Chondrocyte (in vitro differentiated cells): Measurements from ENCODE around the gene ZNF771. TPM values are rescaled to one million over a fixed set of nuclear protein-coding genes. Genes with fewer than 3 reads are reported as not detected.
A peak's percentile ranks its signal among the peaks of the same experiment; 100 is the strongest.

Experiments
- DNase-seq: peaks from one replicate; pipeline ENCODE4 v3.0.0; 2021; ENCODE audit warnings: mixed read lengths, low spot score
- H3K27ac Mint-ChIP-seq: one replicate; pipeline ENCODE4 v1.8.0; 2021; ENCODE audit warnings: mild to moderate bottlenecking, moderate library complexity, mixed read lengths; ENCODE audit not compliant: unreplicated experiment
- H3K27me3 Mint-ChIP-seq: 2 replicates; pipeline ENCODE4 v1.8.0; 2021; ENCODE audit warnings: low read depth, mixed read lengths
- H3K36me3 Mint-ChIP-seq: 2 replicates; pipeline ENCODE4 v1.8.0; 2021; ENCODE audit warnings: low read depth, mixed read lengths
- H3K4me1 Mint-ChIP-seq: 2 replicates; pipeline ENCODE4 v1.8.0; 2021; ENCODE audit warnings: low read depth, mild to moderate bottlenecking, mixed read lengths
- H3K4me3 Mint-ChIP-seq: one replicate; pipeline ENCODE4 v1.8.0; 2021; ENCODE audit warnings: mild to moderate bottlenecking, moderate library complexity, mixed read lengths; ENCODE audit not compliant: unreplicated experiment
- H3K9me3 Mint-ChIP-seq: 2 replicates; pipeline ENCODE4 v1.8.0; 2021; ENCODE audit warnings: low read depth, mixed read lengths
- CTCF ChIP-seq: fragments of 200-600 bp; sonication (generic); IDR thresholded peaks from 2 replicates; pipeline ENCODE4 v1.5.0; 2021; ENCODE audit warnings: antibody characterized with exemption, mild to moderate bottlenecking, moderate library complexity
- total RNA-seq: library from RNA; stranded (reverse); gene quantifications from 3 replicates; pipeline ENCODE4 v1.2.1, GENCODE V29; 2021

The ZNF771 gene
- total RNA-seq, 1 donor from 2014 or later = 10.2 TPM

GRCh38 chr16:30368122-30368791 is 39.1 kb upstream of the ZNF771 start:
- TF ChIP-seq CTCF = no peak
- no peak for DNase-seq
- Mint-ChIP-seq H3K36me3 (peaks cover 9% of the 10 kb centered on the region), H3K9me3 (no peaks in the 10 kb centered on the region), H3K27ac (peak overlapping the region; percentile 81), H3K4me1 (peaks cover 43% of the 10 kb centered on the region), H3K4me3 (peak overlapping the region; percentile 86), H3K27me3 (no peaks in the 10 kb centered on the region)

DNA sequence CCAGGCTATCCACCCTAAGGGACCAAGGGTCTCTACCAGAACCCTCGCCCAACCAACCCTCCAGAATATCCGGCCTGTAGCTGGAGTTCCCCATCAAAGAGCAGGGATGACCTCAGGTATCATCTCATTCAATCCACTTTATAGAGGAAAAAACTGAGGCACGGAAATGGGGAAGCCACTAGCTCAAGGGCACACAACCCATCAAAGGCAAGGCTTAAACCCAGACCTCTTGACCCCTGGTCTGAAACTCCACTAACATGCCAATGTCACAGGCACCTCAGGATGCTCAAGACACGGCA is 38.7 kb upstream of the ZNF771 start:
- Mint-ChIP-seq H3K27ac (peak overlapping the region; percentile 81), H3K4me1 (peaks cover 43% of the 10 kb centered on the region), H3K9me3 (no peaks in the 10 kb centered on the region), H3K36me3 (peaks cover 9% of the 10 kb centered on the region), H3K4me3 (peak overlapping the region; percentile 86), H3K27me3 (no peaks in the 10 kb centered on the region)
- TF ChIP-seq CTCF = no peak
- no peak for DNase-seq

GRCh38 chr16:30369091-30369937 is 38.1 kb upstream of the ZNF771 start:
- H3K27me3 Mint-ChIP-seq = no peaks in the 10 kb centered on the region
- peaks cover 43% of the 10 kb centered on the region for H3K4me1 Mint-ChIP-seq
- no peak for DNase-seq
- H3K27ac Mint-ChIP-seq = peak overlapping the region; percentile 81
- H3K9me3 Mint-ChIP-seq = no peaks in the 10 kb centered on the region
- TF ChIP-seq CTCF = no peak
- H3K4me3 Mint-ChIP-seq = peak overlapping the region; percentile 86
- H3K36me3 Mint-ChIP-seq = peaks cover 9% of the 10 kb centered on the region

GRCh38 chr16:30369938-30370455 is 37.4 kb upstream of the ZNF771 start:
- Mint-ChIP-seq H3K27me3 (no peaks in the 10 kb centered on the region), H3K4me1 (peaks cover 43% of the 10 kb centered on the region), H3K4me3 (peak overlapping the region; percentile 86), H3K36me3 (peaks cover 5% of the 10 kb centered on the region), H3K9me3 (no peaks in the 10 kb centered on the region), H3K27ac (no peak overlapping the region)
- peak; percentile 35 for TF ChIP-seq CTCF
- DNase-seq = no peak

GRCh38 chr16:30370456-30371247 is 36.8 kb upstream of the ZNF771 start, which contains the start of gene TBC1D10B:
TSS of gene TBC1D10B (minus strand) at chr16:30370494. CDS start at chr16:30370183, 311 bp downstream.
- H3K27me3 Mint-ChIP-seq = no peaks in the 10 kb centered on the region
- no peaks in the 10 kb centered on the region for H3K9me3 Mint-ChIP-seq
- DNase-seq = no peak
- peaks cover 3% of the 10 kb centered on the region for H3K36me3 Mint-ChIP-seq
- H3K27ac Mint-ChIP-seq = peak within 1 kb of the TSS; percentile 86
- H3K4me1 Mint-ChIP-seq = peaks cover 39% of the 10 kb centered on the region
- peak within 1 kb of the TSS; percentile 86 for H3K4me3 Mint-ChIP-seq
- peak; percentile 66 for TF ChIP-seq CTCF
